NCI-H2107 (cell line): ENCODE measurements around the gene JARID2.
A peak's percentile ranks its signal among the peaks of the same experiment; 100 is the strongest.

ENCODE experiments used
- DNase-seq: peaks from one replicate; lab custom pipeline; 2025; lab: John Stamatoyannopoulos, UW

The JARID2 gene

GRCh38 chr6:15245361-15246216 lies at the start of gene JARID2:
Gene JARID2, plus strand, starts transcription at chr6:15246069. Its CDS starts 471 bp downstream, at chr6:15246540.
- DNase-seq, result peak; percentile 56

GRCh38 chr6:15200087-15200486 lies 45.8 kb upstream of the JARID2 start:
- no peak for DNase-seq

DNA sequence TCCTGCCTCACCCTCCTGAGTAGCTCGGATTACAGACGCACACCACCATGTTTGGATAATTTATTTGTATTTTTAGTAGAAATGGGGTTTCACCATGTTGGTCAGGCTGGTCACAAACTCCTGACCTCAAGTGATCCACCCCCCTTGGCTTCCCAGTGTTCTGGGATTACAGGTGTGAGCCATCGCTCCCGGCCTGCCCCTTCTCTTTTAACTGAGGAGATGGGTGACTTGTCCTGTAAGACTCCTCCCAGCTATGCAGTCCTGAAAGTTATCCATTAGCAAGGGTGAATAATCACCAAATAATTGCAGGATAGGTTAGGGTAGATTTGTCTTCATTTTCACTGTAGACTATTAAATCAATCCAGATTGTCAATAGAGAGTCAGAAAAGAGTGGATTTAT lies 40.5 kb upstream of the JARID2 start:
- no peak for DNase-seq

GRCh38 chr6:15206887-15207286 lies 39.0 kb upstream of the JARID2 start:
- no peak for DNase-seq

DNA sequence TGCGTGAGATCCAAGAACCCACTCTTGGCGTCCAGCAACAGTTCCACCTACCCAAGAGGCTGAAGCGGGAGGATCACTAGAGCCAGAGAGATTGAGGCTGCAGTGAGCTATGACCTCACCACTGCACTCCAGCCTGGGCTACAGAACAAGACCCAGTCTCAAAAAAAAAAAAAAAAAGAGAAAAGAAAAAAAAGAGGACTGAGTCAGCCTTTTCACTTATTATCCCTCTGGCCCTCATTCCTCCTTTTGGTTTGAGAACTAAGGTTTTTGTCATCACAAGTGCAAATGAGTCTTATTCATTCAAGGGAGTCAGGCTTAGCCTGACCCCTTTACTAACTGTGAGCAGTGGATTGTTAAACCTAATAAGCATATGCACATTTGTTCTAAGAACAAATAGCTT lies 37.9 kb upstream of the JARID2 start:
- DNase-seq, result no peak

GRCh38 chr6:15213838-15214400 lies 31.9 kb upstream of the JARID2 start:
- DNase-seq, result no peak

DNA sequence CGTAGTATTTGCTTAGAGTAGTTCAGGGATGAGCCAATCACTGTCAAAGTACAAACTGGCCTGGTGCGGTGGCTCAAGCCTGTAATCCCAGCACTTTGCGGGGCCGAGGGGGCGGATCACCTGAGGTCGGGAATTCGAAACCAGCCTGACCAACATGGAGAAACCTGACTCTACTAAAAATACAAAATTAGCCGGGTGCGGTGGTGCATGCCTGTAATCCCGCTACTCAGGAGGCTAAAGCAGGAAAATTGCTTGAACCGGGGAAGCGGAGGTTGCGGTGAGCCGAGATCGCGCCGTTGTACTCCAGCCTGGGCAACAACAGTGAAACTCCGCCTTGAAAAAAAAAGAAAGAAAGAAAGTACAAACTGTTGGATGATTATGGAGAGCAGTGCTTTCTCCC lies 27.5 kb upstream of the JARID2 start:
- DNase-seq, result no peak

GRCh38 chr6:15220062-15220461 lies 25.8 kb upstream of the JARID2 start:
- no peak for DNase-seq

DNA sequence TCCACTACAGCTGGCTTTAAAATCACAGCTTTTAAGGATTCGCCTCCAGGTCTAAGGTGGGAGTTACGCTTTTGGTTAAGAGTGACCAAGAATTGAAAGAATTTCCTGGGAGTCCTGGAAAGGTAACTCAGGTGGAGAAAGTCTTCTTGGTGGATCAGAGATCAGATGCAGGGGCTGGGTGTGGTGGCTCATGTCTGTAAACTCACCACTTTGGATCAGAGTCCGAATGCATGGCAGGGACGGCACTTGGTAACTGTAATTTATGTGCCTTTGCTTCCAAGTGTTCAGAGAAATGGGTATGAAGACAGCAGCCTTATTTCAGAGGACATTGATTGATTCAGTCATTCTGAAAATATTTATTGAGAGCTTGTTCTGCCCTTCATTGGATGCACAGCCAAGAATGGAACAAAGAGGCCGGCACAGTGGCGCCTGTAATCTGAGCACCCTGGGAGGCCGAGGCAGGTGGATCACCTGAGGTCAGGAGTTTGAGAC lies 18.0 kb upstream of the JARID2 start:
- DNase-seq, result no peak

GRCh38 chr6:15230827-15231226 lies 15.0 kb upstream of the JARID2 start:
- no peak for DNase-seq

DNA sequence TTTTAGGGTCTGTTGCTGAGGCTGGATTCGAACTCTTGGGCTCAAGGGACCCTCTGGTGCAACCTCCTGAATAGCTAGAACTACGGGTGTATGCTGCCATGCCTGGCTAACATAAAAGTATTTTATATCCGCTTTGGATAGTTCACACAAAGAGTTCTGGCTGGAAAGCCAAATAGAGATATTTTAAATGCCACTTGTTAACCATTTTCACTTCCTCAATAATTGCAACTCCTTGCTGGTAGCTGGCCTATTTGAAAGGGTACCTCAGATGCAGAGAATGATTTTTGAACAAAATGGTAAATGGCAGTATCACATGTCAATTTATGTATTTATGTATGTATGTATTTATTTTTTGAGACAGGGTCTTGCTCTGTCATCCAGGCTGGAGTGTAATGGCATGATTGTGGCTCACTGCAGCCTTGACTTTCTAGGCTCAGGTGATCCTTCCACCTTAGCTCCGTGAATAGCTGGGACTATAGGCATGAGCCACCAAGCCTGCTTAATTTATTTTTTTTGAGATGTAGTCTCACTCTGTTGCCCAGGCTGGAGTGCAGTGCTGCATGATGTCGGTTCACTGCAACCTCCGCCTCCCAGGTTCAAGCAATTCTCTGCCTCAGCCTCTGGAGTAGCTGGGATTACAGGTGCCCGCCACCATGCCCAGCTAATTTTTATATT lies 12.9 kb upstream of the JARID2 start:
- DNase-seq, result no peak

- DNase-seq, result no peak
Observed at GRCh38 chr6:15234068-15234758, 11.7 kb upstream of the JARID2 start.

GRCh38 chr6:15239616-15240364 lies 6.1 kb upstream of the JARID2 start:
- DNase-seq, result no peak

GRCh38 chr6:15242503-15242902 lies 3.4 kb upstream of the JARID2 start:
- no peak for DNase-seq

DNA sequence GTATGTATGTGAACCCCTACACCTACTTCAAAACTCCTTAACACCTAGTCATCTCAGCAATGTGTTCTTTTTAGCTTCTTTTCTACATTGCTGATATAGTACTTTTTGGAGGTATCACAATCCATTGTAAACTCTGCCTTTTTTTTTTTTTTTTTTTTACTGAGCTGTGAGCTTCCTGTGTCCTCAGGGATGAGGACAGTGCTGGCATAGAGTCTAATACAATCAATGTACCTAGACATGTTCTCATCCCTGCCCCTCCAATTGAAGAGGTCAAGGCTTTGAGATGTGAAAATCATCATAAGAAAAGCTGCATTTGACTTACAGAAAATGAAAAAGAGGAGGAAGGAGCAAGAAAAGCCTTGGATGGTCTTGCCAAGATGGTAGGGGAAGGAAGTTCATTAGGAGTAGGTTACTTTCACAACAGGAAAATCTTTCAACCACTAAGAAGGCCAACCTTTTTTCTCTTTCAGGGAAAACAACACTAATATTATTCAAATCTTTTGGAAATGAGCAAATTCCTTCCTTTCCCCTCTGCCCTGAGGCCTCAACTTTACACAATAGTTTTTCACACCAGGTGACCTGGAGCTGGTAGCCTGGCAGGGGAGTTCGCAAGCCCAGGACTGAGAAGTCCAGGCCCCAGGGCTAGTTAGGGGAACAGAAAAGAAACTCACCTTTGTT lies 2.8 kb upstream of the JARID2 start:
- no peak for DNase-seq

DNA sequence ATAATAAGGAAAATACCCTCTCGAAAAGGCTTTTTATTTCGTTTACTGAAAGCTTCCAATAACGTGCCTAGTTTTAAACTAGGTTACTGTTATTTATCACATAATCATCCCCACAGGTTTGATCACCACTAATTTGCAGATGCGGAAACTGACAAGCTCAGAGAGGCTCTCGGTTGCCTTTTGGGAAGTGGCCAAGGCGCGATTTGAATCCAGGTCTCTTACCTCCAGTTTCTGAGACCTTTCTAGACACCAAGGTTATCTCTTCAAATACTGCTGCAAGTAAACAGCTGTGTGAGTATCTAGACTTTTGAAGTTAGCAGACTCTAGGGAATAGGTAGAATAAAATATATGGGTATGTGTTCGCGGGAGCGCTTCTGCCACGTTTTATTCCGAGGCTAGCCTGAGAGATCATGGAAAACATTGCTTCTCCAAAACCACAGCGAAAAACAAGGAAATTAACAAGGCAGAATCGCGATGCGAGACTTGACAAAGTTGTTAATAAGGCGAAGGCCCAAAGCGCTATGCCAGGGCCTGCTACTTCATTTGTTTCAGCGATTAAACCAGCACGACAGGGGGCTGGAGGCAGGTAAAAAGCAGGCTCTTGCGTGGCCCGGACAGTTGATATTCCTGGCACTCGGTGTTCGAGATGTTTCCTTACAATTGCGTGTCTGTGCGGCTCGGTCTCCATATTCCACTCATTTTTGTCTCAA lies 1.8 kb upstream of the JARID2 start:
- DNase-seq, result no peak

- peak; percentile 19 for DNase-seq
Observed at GRCh38 chr6:15244620-15245360, 1.1 kb upstream of the JARID2 start.

DNA sequence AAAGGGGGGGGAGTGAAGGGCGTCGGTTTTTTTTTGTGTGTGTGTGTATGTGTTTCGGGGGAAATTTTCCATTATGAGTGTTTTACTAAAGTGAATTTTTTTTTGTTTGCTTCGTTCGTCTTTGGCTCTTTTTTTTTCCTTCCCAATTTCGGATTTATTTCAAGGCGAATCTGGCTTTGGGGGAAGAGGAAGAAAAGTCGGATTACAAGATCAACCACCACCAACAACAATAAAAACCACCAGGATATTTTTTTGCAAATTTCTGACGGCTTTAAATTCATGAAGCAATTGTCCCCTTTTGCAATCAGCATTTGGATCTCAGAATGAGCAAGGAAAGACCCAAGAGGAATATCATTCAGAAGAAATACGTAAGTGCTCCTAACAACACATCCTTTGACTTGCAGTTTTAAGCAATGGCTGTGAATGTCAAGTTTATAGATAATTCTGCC lies 372 bp downstream of the JARID2 start:
- no peak for DNase-seq

DNA sequence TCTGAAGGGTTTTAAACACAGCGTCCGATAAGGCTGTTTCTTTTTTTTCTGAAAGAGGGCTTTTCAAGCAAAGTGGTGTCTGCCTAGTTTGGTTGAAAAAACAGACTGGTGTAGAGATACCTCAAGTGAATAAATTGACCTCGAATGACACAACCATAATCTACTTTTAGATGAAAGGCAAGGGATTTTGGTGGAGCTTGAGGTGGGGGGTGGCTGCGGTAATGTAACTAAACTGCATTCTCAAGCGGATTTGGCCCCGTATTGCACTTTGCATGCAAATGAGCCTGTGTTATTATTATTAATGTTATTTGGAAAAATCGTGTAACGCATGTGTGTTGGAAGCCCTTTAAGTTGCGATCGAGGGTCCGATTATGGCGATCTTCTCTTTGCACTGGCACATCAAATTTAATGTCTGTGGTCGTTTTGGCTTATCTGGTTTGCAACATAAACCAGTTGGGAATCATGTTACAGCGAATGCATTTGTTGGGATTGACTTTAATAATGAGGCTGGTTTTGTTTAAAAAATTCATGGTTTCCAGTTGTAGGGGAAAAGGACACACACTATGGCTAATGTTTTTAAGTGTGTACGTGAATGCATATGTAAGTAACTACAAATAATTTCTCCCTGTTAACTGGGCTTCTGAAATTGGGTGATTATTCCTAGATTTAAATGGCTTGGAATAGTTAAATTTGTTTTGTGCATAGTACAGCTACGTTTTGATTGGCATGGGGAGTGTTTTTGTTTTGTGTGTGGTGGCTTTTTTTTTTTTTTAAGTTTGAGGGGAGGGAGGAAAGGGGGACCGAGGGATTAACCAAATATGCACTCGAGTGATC lies 1.0 kb downstream of the JARID2 start:
- DNase-seq, result no peak
